ENCODE data around the gene GABRR3. TPM values are rescaled to one million over a fixed set of nuclear protein-coding genes. Genes with fewer than 3 reads are reported as not detected.
A peak's percentile ranks its signal among the peaks of the same experiment; 100 is the strongest.

GABRR3 gene
- total RNA-seq, 4 donors from 2014 or later = not detected

DNA sequence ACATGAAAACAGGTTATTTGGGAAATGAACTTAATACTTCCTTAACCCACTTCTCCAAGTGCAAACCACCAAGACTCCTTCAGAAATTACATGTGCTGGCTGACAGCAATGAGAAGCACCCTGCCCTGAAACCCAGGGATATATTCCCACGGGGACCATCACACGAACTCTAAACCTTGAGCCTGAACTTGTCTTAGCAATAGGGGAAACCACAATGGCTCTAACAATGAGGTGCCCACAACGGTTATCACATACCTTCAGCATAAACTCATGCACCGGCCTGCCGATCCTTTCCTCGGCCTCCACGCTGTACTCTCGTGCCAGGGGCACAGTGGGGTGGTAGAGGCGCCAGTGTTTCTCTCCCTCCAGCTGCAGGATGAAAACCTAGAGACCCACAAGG, 76.3 kb downstream of the GABRR3 start:
- ATAC-seq (ENCODE audit: low FRiP score) = no peak
- TF ChIP-seq, protein P1, sequence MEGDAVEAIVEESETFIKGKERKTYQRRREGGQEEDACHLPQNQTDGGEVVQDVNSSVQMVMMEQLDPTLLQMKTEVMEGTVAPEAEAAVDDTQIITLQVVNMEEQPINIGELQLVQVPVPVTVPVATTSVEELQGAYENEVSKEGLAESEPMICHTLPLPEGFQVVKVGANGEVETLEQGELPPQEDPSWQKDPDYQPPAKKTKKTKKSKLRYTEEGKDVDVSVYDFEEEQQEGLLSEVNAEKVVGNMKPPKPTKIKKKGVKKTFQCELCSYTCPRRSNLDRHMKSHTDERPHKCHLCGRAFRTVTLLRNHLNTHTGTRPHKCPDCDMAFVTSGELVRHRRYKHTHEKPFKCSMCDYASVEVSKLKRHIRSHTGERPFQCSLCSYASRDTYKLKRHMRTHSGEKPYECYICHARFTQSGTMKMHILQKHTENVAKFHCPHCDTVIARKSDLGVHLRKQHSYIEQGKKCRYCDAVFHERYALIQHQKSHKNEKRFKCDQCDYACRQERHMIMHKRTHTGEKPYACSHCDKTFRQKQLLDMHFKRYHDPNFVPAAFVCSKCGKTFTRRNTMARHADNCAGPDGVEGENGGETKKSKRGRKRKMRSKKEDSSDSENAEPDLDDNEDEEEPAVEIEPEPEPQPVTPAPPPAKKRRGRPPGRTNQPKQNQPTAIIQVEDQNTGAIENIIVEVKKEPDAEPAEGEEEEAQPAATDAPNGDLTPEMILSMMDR (IDR thresholded peaks at IDR 0.05) = no peak
- DNase-seq (ENCODE audit: low spot score) = no peak

DNA sequence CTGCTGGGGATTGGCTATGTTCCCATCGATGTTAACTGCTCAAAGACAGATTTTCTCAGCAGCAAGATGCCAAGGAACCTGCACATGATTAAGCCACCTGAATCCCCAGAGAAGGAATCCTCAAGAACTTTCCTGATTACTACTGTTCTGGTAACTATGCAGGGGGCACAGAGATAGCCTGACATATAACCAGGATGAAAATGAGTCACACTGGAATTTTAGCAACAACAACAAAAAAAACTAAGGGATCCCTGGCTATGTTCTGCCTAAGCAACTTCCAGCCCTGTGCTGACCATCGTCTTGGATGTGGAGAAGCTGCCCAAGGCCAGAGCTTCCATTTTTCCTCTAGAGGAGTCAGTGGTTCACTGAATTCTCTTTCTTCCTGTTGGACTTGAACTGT, 76.7 kb downstream of the GABRR3 start:
- TF ChIP-seq, protein P1 (IDR thresholded peaks at IDR 0.05) = no peak
- DNase-seq (ENCODE audit: low spot score) = no peak
- no peak for ATAC-seq (ENCODE audit: low FRiP score)

DNA sequence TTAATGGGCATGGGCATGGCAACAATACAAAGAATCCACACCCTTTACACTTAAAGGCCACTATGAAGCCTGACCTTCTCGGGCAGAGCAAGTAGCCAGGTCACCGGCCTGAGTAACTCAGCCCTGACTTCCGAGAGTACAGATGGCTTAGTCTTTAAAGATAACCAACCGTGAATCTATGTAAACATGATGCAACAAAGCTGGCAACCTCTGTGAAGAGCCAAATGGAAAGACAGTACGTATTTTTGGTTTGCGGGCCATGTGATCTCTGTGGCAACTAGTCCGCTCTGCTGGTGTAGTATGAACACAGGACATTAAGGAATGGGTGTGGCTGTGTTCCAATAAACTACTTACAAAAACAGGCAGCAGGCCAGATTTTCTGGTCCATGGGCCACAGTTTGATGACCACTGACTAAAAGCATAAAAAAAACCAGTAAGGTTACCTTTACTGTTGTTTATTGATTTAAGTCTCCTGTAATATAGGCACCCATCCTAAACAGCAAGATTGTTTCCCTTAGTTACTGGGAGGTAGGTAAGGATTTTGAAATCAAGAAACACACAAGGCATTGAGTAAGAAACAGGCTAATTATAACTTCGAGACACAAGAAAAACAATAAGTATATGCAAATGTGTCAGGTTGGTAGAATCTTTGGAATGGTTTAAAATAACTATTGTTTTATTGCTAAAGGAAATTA, 77.4 kb downstream of the GABRR3 start:
- ATAC-seq (ENCODE audit: low FRiP score) = no peak
- TF ChIP-seq, protein P1 (IDR thresholded peaks at IDR 0.05) = no peak
- DNase-seq (ENCODE audit: low spot score) = no peak

DNA sequence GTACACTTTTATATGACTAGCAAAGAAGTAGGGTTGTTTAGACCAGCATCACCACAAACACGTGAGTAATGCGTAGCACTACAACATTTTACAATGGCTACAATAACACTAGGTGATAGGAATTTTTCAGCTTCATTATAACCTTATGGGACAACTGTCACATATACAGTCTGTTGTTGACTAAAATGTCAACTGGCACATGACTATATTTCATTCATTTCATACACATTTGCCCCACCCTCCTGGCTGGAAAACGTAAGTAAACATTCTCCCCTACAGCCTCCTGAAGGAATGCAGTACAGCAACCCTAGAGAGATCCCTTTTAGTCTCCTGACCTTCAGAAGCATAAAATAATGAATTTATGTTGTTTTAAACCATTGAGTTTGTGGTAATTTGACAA, 79.1 kb downstream of the GABRR3 start:
- ATAC-seq (ENCODE audit: low FRiP score) = no peak
- TF ChIP-seq, protein P1 (IDR thresholded peaks at IDR 0.05) = no peak
- DNase-seq (ENCODE audit: low spot score) = no peak

DNA sequence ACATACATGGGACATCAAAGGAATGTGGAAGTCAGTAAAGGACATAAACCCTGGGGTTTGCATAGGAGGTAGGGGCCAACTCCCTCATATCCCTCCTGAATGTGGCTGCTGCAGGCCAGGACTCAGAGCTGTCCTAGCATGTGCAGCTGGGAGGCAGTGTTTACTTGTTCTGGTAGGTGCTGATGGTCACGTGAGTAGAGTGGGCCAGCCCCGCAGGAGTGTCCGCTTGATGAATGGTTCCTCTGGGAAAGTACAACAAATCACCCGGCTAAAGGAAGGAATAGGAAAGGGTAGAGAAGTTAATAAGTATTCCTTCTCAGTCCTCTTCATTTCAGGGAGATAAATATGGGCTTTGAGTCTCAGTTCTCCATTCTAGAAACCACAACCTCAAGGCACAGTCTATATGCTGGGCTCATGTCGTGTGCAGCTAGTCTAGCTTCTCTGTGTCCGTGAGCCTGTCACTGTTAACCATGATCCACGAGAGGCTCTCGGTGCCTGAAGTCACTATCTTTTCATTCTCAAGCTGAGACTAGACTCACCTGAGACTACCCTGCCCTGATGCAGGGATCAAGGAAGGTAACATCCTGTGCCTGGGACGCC, 80.8 kb downstream of the GABRR3 start:
- DNase-seq (ENCODE audit: low spot score) = no peak
- ATAC-seq (ENCODE audit: low FRiP score) = no peak
- TF ChIP-seq, protein P1 (IDR thresholded peaks at IDR 0.05) = no peak

DNA sequence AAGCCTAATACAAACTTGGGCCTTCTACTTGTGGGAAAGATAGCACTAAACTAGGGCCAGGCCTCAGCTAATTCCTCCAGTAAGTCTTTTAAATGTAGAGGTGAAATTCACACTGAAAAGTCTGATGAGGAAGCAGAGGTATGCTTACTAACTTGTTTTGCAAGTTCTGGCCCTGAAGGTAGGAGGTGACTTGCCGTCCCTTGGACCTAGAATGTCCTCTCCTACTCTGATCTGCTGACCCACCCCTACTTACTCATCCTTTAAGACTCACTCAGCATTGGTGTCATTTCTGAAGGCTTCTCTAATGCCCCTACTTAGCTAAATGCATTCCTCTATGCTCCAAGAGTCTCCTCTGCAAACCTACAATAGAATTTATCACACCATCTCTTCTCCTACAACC, 82.2 kb downstream of the GABRR3 start:
- TF ChIP-seq, protein P1 (IDR thresholded peaks at IDR 0.05) = no peak
- ATAC-seq (ENCODE audit: low FRiP score) = no peak
- DNase-seq (ENCODE audit: low spot score) = no peak

DNA sequence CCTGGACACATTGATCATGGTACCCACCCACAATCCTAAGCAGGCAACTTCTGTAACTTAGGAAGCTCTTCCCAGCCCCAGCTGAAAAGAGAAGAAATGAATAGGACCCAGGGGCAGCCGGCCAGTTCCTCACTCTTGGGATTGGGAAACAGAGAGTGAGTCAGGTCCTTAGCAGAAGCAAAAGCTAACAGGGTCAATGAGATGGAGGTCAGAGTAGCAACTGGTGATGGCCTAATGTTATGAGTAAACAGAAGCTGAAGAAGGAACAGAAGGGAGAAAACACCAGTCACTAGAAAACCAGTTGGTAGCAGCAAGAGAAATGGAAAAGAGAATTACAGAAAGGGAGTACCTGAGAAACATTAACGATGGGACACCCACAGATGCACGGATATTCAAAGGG, 82.8 kb downstream of the GABRR3 start:
- TF ChIP-seq, protein P1 (IDR thresholded peaks at IDR 0.05) = no peak
- peak; percentile 91 for ATAC-seq (ENCODE audit: low FRiP score)
- DNase-seq (ENCODE audit: low spot score) = no peak

Data from omental fat pad (tissue), 4 donors.